ENCODE measurements around the gene TBX19. TPM values are rescaled to one million over a fixed set of nuclear protein-coding genes. Genes with fewer than 3 reads are reported as not detected.
"Not testable (repeated sequence)": the region's sequence is repeated elsewhere in the genome, so short reads cannot be mapped to it uniquely, and the experiment has no call there.

The TBX19 gene
- total RNA-seq, 8 experiments from 2014 or later = 0.58 to 2.4 (median 0.93) TPM

- 17 to 88% (median 73%) methylated on average over 1 to 13 of the region's 13 CpGs for WGBS, 10 experiments
- Histone ChIP-seq H3K27ac (no peak overlapping the region), H3K4me1 (replicated peaks in 1 of 2) (peaks cover 0 to 2% of the 10 kb centered on the region in 2 donors), H3K4me3 (no peak overlapping the region)
- in situ Hi-C loops (cut with MboI; ENCODE audit: low pct_unique_long_range_greater_than_20kb in 2 of 9, low sequenced_read_pairs in 9 of 9, unreplicated experiment in 9 of 9) = loop anchor here in 3 of 9 experiments (25.0 kb wide), 3 partner anchors 223 to 1198 kb away; no protein-coding TSS in a partner anchor
- no peak for ATAC-seq (replicated peaks in 6 of 8)
These were observed 58.2 kb downstream of the TBX19 start for GRCh38 chr1:168338589-168339503.

- peaks cover 0 to 2% of the 10 kb centered on the region in 2 donors for H3K4me1 ChIP-seq (replicated peaks in 1 of 2)
- H3K27ac ChIP-seq = no peak overlapping the region
- WGBS, 10 experiments = 28 to 100% (median 80%) methylated on average over 1 to 3 of the region's 3 CpGs; no CpG with 5 or more reads in 1 of the 10 experiments
- in situ Hi-C loops (cut with MboI; ENCODE audit: low pct_unique_long_range_greater_than_20kb in 2 of 9, low sequenced_read_pairs in 9 of 9, unreplicated experiment in 9 of 9) = loop anchor here in 3 of 9 experiments (25.0 kb wide), 3 partner anchors 221 to 1196 kb away; no protein-coding TSS in a partner anchor
- ATAC-seq (replicated peaks in 6 of 8) = no peak
- no peak overlapping the region for H3K4me3 ChIP-seq
These were observed 60.3 kb downstream of the TBX19 start for GRCh38 chr1:168340781-168341482.

- H3K4me1 ChIP-seq (replicated peaks in 1 of 2) = peaks cover 0 to 2% of the 10 kb centered on the region in 2 donors
- in situ Hi-C loops (cut with MboI; ENCODE audit: low pct_unique_long_range_greater_than_20kb in 2 of 9, low sequenced_read_pairs in 9 of 9, unreplicated experiment in 9 of 9) = loop anchor here in 3 of 9 experiments (25.0 kb wide), 3 partner anchors 221 to 1196 kb away; no protein-coding TSS in a partner anchor
- no peak overlapping the region for H3K4me3 ChIP-seq
- ATAC-seq (replicated peaks in 6 of 8) = no peak
- 56 to 100% (median 92%) methylated on average over 2 to 3 of the region's 3 CpGs for WGBS, 10 experiments
- no peak overlapping the region for H3K27ac ChIP-seq
These were observed 60.9 kb downstream of the TBX19 start for GRCh38 chr1:168341483-168341975.

- Histone ChIP-seq H3K4me1 (replicated peaks in 1 of 2) (peaks cover 0 to 2% of the 10 kb centered on the region in 2 donors), H3K27ac (no peak overlapping the region), H3K4me3 (no peak overlapping the region)
- ATAC-seq (replicated peaks in 6 of 8) = peak; percentile 95 to 100 (median 100)
- in situ Hi-C loops (cut with MboI; ENCODE audit: low pct_unique_long_range_greater_than_20kb in 2 of 9, low sequenced_read_pairs in 9 of 9, unreplicated experiment in 9 of 9) = loop anchor here in 3 of 9 experiments (25.0 kb wide), 3 partner anchors 220 to 1195 kb away; no protein-coding TSS in a partner anchor
- 3 to 29% (median 15%) methylated on average over 2 to 20 of the region's 21 CpGs for WGBS, 10 experiments
These were observed 62.0 kb downstream of the TBX19 start for GRCh38 chr1:168342572-168343280.

DNA sequence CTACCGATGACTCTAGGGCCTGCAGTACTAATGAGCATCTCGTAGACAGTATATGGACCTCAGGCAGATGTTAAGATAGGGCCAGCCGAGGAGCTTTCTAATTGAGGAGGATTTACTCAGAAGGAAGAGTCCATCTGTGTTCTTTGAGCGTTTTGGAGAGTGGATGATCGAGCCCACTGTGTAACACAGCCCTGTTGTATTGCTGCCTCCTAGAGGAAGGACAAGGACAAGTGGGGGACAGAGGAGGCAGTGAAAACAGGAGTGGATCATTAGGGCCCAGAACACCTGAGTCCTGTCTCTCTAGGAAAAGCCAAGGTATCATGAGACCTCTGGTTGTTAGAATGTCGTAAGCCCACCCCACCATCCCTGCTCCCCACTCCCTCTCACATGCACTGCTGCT is 62.9 kb downstream of the TBX19 start:
- in situ Hi-C loops (cut with MboI; ENCODE audit: low pct_unique_long_range_greater_than_20kb in 2 of 9, low sequenced_read_pairs in 9 of 9, unreplicated experiment in 9 of 9) = loop anchor here in 3 of 9 experiments (25.0 kb wide), 3 partner anchors 219 to 1194 kb away; no protein-coding TSS in a partner anchor
- 54 to 100% (median 84%) methylated on average over 1 to 6 of the region's 6 CpGs; no CpG with 5 or more reads in 2 of the 10 experiments for WGBS, 10 experiments
- ATAC-seq (replicated peaks in 6 of 8) = no peak
- H3K27ac ChIP-seq = no peak overlapping the region
- H3K4me3 ChIP-seq = no peak overlapping the region
- H3K4me1 ChIP-seq (replicated peaks in 1 of 2) = peaks cover 0 to 2% of the 10 kb centered on the region in 2 donors

- no peak overlapping the region for H3K27ac ChIP-seq
- in situ Hi-C loops (cut with MboI; ENCODE audit: low pct_unique_long_range_greater_than_20kb in 2 of 9, low sequenced_read_pairs in 9 of 9, unreplicated experiment in 9 of 9) = loop anchor here in 3 of 9 experiments (25.0 kb wide), 3 partner anchors 218 to 1193 kb away; no protein-coding TSS in a partner anchor
- 5 to 94% (median 80%) methylated on average over 1 to 4 of the region's 4 CpGs; no CpG with 5 or more reads in 1 of the 10 experiments for WGBS, 10 experiments
- H3K4me3 ChIP-seq = no peak overlapping the region
- ATAC-seq (replicated peaks in 6 of 8) = peak in 1 of 8 experiments; percentile 62
- peaks cover 0 to 2% of the 10 kb centered on the region in 2 donors for H3K4me1 ChIP-seq (replicated peaks in 1 of 2)
These were observed 63.8 kb downstream of the TBX19 start for GRCh38 chr1:168344517-168344916.

DNA sequence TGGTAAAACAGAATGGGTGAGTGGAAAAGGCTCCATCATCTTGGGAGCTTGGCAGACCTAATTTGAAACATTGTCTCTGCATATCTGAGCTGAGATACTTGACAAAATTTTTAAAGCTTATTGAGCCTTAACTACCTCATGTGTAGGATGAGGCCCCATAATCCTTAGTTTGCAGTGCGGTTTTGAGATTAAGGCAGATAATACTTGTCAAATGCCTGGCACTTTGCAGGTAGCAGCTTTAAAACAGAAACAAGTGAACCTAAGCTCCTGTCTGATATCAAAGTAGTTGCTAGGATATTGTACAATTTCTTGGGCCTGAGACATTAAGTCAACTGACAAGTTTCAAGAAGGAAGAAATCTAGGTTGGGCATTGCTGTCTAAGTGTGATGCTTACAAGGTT is 65.3 kb downstream of the TBX19 start:
- Histone ChIP-seq H3K4me1 (replicated peaks in 1 of 2) (peaks cover 0 to 2% of the 10 kb centered on the region in 2 donors), H3K27ac (no peak overlapping the region), H3K4me3 (no peak overlapping the region)
- 89 to 100% (median 100%) methylated on average over 1 of the region's 1 CpG; no CpG with 5 or more reads in 2 of the 10 experiments for WGBS, 10 experiments
- ATAC-seq (replicated peaks in 6 of 8) = no peak
- in situ Hi-C loops (cut with MboI; ENCODE audit: low pct_unique_long_range_greater_than_20kb in 2 of 9, low sequenced_read_pairs in 9 of 9, unreplicated experiment in 9 of 9) = loop anchor here in 3 of 9 experiments (25.0 kb wide), 3 partner anchors 216 to 1191 kb away; no protein-coding TSS in a partner anchor

DNA sequence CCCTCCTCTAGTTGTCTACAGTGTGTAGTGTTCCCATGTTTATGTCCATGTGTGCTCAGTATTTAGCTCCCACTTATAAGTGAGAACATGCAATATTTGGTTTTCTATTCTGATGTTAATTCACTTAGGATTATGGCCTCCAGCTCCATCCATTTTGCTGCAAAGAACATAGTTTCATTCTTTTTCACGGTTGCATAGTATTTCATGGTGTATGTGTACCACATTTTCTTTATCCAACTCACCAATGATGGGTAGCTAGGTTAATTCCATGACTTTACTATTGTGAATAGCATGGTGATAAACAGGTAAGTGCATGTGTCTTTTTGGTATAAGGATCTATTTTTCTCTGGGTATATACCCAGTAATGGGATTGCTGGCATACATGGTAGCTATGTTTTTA is 67.0 kb downstream of the TBX19 start:
- Histone ChIP-seq H3K27ac (no peak overlapping the region), H3K4me1 (replicated peaks in 1 of 2) (peaks cover 0 to 2% of the 10 kb centered on the region in 2 donors), H3K4me3 (no peak overlapping the region)
- in situ Hi-C loops (cut with MboI; ENCODE audit: low pct_unique_long_range_greater_than_20kb in 2 of 9, low sequenced_read_pairs in 9 of 9, unreplicated experiment in 9 of 9) = loop anchor here in 3 of 9 experiments (25.0 kb wide), 3 partner anchors 215 to 1190 kb away; no protein-coding TSS in a partner anchor
- 14 to 100% (median 94%) methylated on average over 1 of the region's 1 CpG; no CpG with 5 or more reads in 2 of the 10 experiments for WGBS, 10 experiments
- ATAC-seq (replicated peaks in 6 of 8) = no peak

DNA sequence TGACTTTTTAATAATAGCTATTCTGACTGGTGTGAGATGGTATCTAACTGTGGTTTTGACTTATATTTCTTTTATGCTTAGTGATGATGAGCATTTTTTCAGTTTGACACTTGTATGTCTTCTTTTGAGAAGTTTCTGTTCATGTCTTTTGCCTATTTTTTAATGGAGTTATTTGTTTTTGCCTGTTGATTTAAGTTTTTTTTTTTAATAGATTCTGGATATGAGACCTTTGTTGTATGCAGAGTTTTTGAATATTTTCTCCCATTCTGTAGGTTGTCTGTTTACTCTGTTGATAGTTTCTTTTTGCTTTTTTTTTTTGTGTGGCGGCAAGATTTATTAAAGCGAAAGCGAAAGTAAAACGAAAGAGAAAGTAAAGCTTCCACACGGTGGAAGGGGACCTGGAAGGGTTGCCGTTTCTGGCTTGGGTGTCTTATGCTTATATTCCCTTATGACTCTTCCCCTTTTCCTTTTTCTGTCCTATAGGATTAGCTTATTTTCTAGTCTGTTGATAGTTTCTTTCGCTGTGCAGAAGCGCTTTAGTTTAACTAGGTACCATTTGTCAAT is 67.6 kb downstream of the TBX19 start:
- 23 to 95% (median 85%) methylated on average over 5 to 8 of the region's 8 CpGs for whole genome bisulfite sequencing, 10 experiments
- in situ Hi-C loops (cut with MboI; ENCODE audit: low pct_unique_long_range_greater_than_20kb in 2 of 9, low sequenced_read_pairs in 9 of 9, unreplicated experiment in 9 of 9) = loop anchor here in 3 of 9 experiments (25.0 kb wide), 3 partner anchors 214 to 1189 kb away; no protein-coding TSS in a partner anchor
- no peak overlapping the region for H3K27ac ChIP-seq
- no peaks in the 10 kb centered on the region for H3K4me1 ChIP-seq (replicated peaks in 1 of 2)
- H3K4me3 ChIP-seq = no peak overlapping the region
- ATAC-seq (replicated peaks in 6 of 8) = no peak

- H3K4me3 ChIP-seq = peak overlapping the region in 4 of 5 donors; percentile 9 to 22 (median 16)
- H3K27ac ChIP-seq = peak overlapping the region; percentile 22 to 41
- WGBS, 10 experiments = 61 to 100% (median 83%) methylated on average over 1 to 6 of the region's 36 CpGs
- H3K4me1 ChIP-seq (replicated peaks in 1 of 2); in situ Hi-C loops (cut with MboI; ENCODE audit: low pct_unique_long_range_greater_than_20kb in 2 of 9, low sequenced_read_pairs in 9 of 9, unreplicated experiment in 9 of 9); ATAC-seq (replicated peaks in 6 of 8): not testable (repeated sequence)
These were observed 73.9 kb downstream of the TBX19 start for GRCh38 chr1:168354335-168355269.
